ENCODE results near the gene TNFSF9.

DNA sequence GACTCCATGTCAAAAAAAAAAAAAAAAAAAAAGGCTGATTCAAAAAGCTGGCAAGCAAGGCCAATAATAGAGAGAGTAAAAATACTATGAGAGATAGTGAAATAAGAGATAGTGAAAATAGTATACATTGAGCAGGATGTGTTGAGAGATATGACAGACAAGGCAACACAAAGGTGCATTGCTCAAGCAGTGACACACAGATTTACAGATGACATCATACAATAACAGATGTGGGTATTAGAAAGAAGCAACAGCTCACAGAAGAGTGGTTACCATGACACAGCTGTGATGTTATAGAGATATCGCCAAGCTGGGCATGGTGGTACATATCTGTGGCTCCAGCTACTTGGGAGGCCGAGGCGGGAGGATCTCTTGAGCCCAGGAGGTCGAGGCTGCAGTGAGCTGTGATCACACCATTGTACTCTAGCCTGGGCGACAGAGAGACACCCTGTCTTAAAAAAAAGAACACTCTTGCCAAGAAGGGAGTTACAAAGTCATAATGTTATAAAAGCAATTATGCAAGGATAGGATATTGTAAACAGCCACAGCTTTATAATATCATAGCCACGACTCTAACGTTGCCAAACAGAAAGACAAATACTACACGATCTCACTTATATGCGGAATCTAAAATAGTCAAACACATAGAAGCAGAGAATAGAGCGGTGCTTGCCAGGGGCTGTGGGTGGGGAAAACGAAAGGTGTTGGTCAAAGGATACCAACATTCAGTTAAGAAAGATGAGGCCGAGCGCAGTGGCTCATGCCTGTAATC lies 10.3 kb downstream of the TNFSF9 start:
- TF ChIP-seq POLR2AphosphoS5 (IDR thresholded peaks at IDR 0.05): no peak
- TF ChIP-seq, protein P1, sequence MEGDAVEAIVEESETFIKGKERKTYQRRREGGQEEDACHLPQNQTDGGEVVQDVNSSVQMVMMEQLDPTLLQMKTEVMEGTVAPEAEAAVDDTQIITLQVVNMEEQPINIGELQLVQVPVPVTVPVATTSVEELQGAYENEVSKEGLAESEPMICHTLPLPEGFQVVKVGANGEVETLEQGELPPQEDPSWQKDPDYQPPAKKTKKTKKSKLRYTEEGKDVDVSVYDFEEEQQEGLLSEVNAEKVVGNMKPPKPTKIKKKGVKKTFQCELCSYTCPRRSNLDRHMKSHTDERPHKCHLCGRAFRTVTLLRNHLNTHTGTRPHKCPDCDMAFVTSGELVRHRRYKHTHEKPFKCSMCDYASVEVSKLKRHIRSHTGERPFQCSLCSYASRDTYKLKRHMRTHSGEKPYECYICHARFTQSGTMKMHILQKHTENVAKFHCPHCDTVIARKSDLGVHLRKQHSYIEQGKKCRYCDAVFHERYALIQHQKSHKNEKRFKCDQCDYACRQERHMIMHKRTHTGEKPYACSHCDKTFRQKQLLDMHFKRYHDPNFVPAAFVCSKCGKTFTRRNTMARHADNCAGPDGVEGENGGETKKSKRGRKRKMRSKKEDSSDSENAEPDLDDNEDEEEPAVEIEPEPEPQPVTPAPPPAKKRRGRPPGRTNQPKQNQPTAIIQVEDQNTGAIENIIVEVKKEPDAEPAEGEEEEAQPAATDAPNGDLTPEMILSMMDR (IDR thresholded peaks at IDR 0.05): no peak
- TF ChIP-seq POLR2A (IDR thresholded peaks at IDR 0.05): no peak
